K562 (cell line): ENCODE measurements around the gene RAD23B. TPM values are rescaled to one million over a fixed set of nuclear protein-coding genes. Genes with fewer than 3 reads are reported as not detected.

Experiments used
- ATAC-seq: fragments of 200-7000 bp; cut with Tn5 transposase; 3 replicates; pipeline ENCODE4 v1.9.1; 2020; ENCODE audit warnings: moderate library complexity
- BruUV-seq: library from RNA; stranded (reverse); fragments of 400-500 nt; replicated peaks from 2 replicates; lab custom pipeline; 2021; lab: Mats Ljungman, UMichigan
- CTCF ChIA-PET: fragments of 300-600 bp; formaldehyde crosslinking; extraction: SDS; loops from one replicate; lab custom pipeline; 2021; ENCODE audit warnings: low intra/inter-chr PET ratio; lab: Yijun Ruan, JAX
- POLR2A ChIA-PET: fragments of 300-600, 350-650 bp; sonication (Branson Sonifier 250); formaldehyde crosslinking; extraction: SDS; loops from one replicate; lab custom pipeline; 2021; ENCODE audit warnings: antibody characterized with exemption, inconsistent platforms; lab: Yijun Ruan, JAX
- DNase-seq, 4 experiments: peaks; one replicate each; pipeline versions ENCODE4 v3.0.0 to v3.0.0-alpha.2; 2011 to 2018; ENCODE audit warnings: low spot score in 3 of 4, mixed read lengths in 3 of 4; ENCODE audit errors: extremely low read depth in 1 of 4
- FAIRE-seq: peaks from 2 replicates; lab custom pipeline; 2011; peaks lifted over from hg19 to GRCh38; lab: Jason Lieb, UNC
- H2AFZ ChIP-seq: 2 replicates; pipeline ENCODE4 v1.6.0; 2011; ENCODE audit warnings: low read depth, low read length, control low read depth, inconsistent platforms
- H3K27ac ChIP-seq: fragments of 200-600 bp; 3 replicates; pipeline ENCODE4 v1.8.0; 2011; ENCODE audit warnings: low read depth, mild to moderate bottlenecking, control low read depth, inconsistent platforms, low read length, moderate library complexity, mixed read lengths; ENCODE audit errors: extremely low read depth
- H3K27me3 ChIP-seq, 2 experiments: fragments of 300-600 bp in 1 of 2; 2 replicates in 1 of 2; 3 replicates in 1 of 2; pipeline versions ENCODE4 v1.6.0 to v1.8.0; 2011; ENCODE audit warnings: inconsistent platforms in 2 of 2, low read length in 2 of 2, mild to moderate bottlenecking in 1 of 2, mixed read lengths in 1 of 2, moderate library complexity in 1 of 2; ENCODE audit not compliant: control insufficient read depth in 2 of 2, insufficient read depth in 2 of 2
- H3K36me3 ChIP-seq: fragments of 300-600 bp; 3 replicates; pipeline ENCODE4 v1.8.0; 2011; ENCODE audit warnings: mild to moderate bottlenecking, low read length, inconsistent platforms; ENCODE audit not compliant: control insufficient read depth, insufficient read depth
- H3K4me1 ChIP-seq, 2 experiments: fragments of 200-600 bp in 1 of 2; replicated peaks in 1 of 2; 2 replicates in 1 of 2; 3 replicates in 1 of 2; pipeline versions ENCODE4 v1.5.1 to v1.8.0; 2011; ENCODE audit warnings: inconsistent platforms in 2 of 2, low read length in 2 of 2, mild to moderate bottlenecking in 1 of 2, mixed read lengths in 1 of 2, moderate library complexity in 1 of 2; ENCODE audit not compliant: control insufficient read depth in 2 of 2, insufficient read depth in 2 of 2
- H3K4me2 ChIP-seq: 2 replicates; pipeline ENCODE4 v1.6.1; 2011; ENCODE audit warnings: low read length, control low read depth, inconsistent platforms, mixed read lengths; ENCODE audit not compliant: insufficient read depth
- H3K4me3 ChIP-seq: fragments of 200-600 bp; sonication (generic), shearing (Covaris generic); 2 replicates; pipeline ENCODE4 v1.5.1; 2016; ENCODE audit warnings: control low read depth, inconsistent platforms
- H3K79me2 ChIP-seq: fragments of 200-600 bp; 3 replicates; pipeline ENCODE4 v1.8.0; 2011; ENCODE audit warnings: low read length, inconsistent platforms; ENCODE audit not compliant: control insufficient read depth, insufficient read depth
- H3K9ac ChIP-seq, 2 experiments: 2 replicates each; pipeline versions ENCODE4 v1.6.0 to v1.6.1; 2011; ENCODE audit warnings: low read depth in 2 of 2, low read length in 2 of 2, control low read depth in 1 of 2, inconsistent platforms in 1 of 2, mild to moderate bottlenecking in 1 of 2, mixed read lengths in 1 of 2; ENCODE audit not compliant: insufficient read depth in 1 of 2
- H3K9me1 ChIP-seq: one replicate; pipeline ENCODE4 v1.6.0; 2011; ENCODE audit warnings: inconsistent platforms, mild to moderate bottlenecking, low read length, moderate library complexity; ENCODE audit not compliant: control insufficient read depth, insufficient read depth
- H3K9me3 ChIP-seq: replicated peaks from 2 replicates; pipeline ENCODE4 v1.5.1; 2011; ENCODE audit warnings: low read depth, low read length, inconsistent platforms; ENCODE audit not compliant: control insufficient read depth, insufficient read depth
- H4K20me1 ChIP-seq: replicated peaks from 2 replicates; pipeline ENCODE4 v1.6.1; 2011; ENCODE audit warnings: low read length, inconsistent platforms, mixed read lengths; ENCODE audit not compliant: control insufficient read depth, insufficient read depth
- CCNT2 ChIP-seq: IDR thresholded peaks from 2 replicates; pipeline ENCODE4 v1.6.1; 2011; ENCODE audit warnings: borderline replicate concordance, low read depth, mild to moderate bottlenecking, moderate library complexity, mixed read lengths, low read length; ENCODE audit not compliant: insufficient read length; ENCODE audit errors: extremely low read depth
- ERF ChIP-seq: fragments of 450-650 bp; formaldehyde crosslinking; IDR thresholded peaks from 2 replicates; pipeline ENCODE4 v1.4.0; 2020; ENCODE audit warnings: mild to moderate bottlenecking, mixed read lengths
- GABPB2 ChIP-seq: fragments of 250-450 bp; sonication (Bioruptor Pico); conservative IDR thresholded peaks from 2 replicates; pipeline ENCODE4 v1.5.1; 2021; ENCODE audit warnings: mild to moderate bottlenecking
- PTBP1 ChIP-seq: fragments of 200-400 bp; formaldehyde crosslinking; IDR thresholded peaks from 2 replicates; pipeline ENCODE4 v1.6.1; 2017; ENCODE audit warnings: low read depth, low read length
- SIX5 ChIP-seq, 2 experiments: IDR thresholded peaks; 2 replicates each; pipeline ENCODE4 v1.6.1; 2011; ENCODE audit warnings: low read length in 2 of 2, borderline replicate concordance in 1 of 2, low read depth in 1 of 2, mild to moderate bottlenecking in 1 of 2, moderate library complexity in 1 of 2; ENCODE audit not compliant: insufficient read depth in 1 of 2
- SOX6 ChIP-seq: fragments of 450-650 bp; IDR thresholded peaks from 2 replicates; pipeline ENCODE4 v1.6.1; 2014; ENCODE audit warnings: mild to moderate bottlenecking
- TCF7L2 ChIP-seq: fragments of 150-350 bp; IDR thresholded peaks from 2 replicates; pipeline ENCODE4 v1.6.1; 2016; ENCODE audit warnings: low read depth, mild to moderate bottlenecking, low read length, moderate library complexity
- ZNF431 ChIP-seq: sonication (generic); formaldehyde crosslinking; IDR thresholded peaks from 2 replicates; pipeline ENCODE4 v1.8.0; 2022; ENCODE audit warnings: mild to moderate bottlenecking, missing genetic modification reagents
- ZNF644 ChIP-seq: fragments of 200-800 bp; sonication (Bioruptor generic); IDR thresholded peaks from 2 replicates; pipeline ENCODE4 v1.6.1; 2016; ENCODE audit warnings: low read depth, missing genetic modification characterization, missing compliant biosample characterization
- WGBS: fragments of 100-300 bp; shearing (Covaris generic); methylation state at CpG from one replicate; pipeline ENCODE4 v1.1.6; 2016; ENCODE audit warnings: low coverage, mixed read lengths; ENCODE audit not compliant: insufficient coverage; ENCODE audit errors: missing lambda C conversion rate; 5-methylcytosine and 5-hydroxymethylcytosine counted together
- in situ Hi-C: fragments of 300-500 bp; cut with MboI; formaldehyde crosslinking; loops from 4 replicates; pipeline ENCODE4 v1.15.0; 2018; ENCODE audit warnings: inconsistent platforms, mixed read lengths
- intact Hi-C: fragments of 100-400 bp; cut with micrococcal nuclease; formaldehyde crosslinking; loops from 2 replicates; pipeline ENCODE4 v1.14.2; 2022
- polyA plus RNA-seq, 8 experiments: library from polyadenylated mRNA; depleted of rRNA in 4 of 8; stranded (reverse) in 5 of 8; unstranded in 3 of 8; fragments of >200 nt; fragmentation: Nextera tagmentation in 2 of 8; fragmentation: Illumina TruSeq in 1 of 8; extraction: Ambion mirVana in 2 of 8; extraction: Trizol in 1 of 8; gene quantifications; 2 replicates each; pipeline versions ENCODE4 v1.2.1 to v1.2.3, GENCODE V29; 2011 to 2014; ENCODE audit warnings: inconsistent platforms in 1 of 8, missing spikeins in 1 of 8
- total RNA-seq, 7 experiments: library from RNA; depleted of rRNA in 6 of 7; stranded (reverse); fragments of >200 nt in 6 of 7; fragmentation: Illumina TruSeq in 2 of 7; extraction: Trizol in 2 of 7; gene quantifications; 2 replicates each; pipeline versions ENCODE4 v1.2.1 to v1.2.3, GENCODE V29; 2011 to 2021; ENCODE audit warnings: low replicate concordance in 1 of 7
- TF ChIP-seq, protein P1 (sequence below): fragments of 450-650 bp; IDR thresholded peaks from 2 replicates; pipeline ENCODE4 v1.6.1; 2017; ENCODE audit warnings: antibody characterized with exemption

The RAD23B gene
- total and polyA plus RNA-seq, 9 of the 15 experiments (the other 6 are each of a cell fraction or from before 2014, with no cell fraction given) = 14.5 to 184 (median 114) TPM

- WGBS = 0% methylated on average over 1 of the region's 1 CpG
- no peak for TF ChIP-seq GABPB2 (CRISPR knock-in tag)
- no peak for TF ChIP-seq TCF7L2
- TF ChIP-seq ZNF644 (tag) = no peak
- TF ChIP-seq SOX6 = no peak
- no peak for TF ChIP-seq ZNF431 (CRISPR knock-in tag)
- TF ChIP-seq, protein P1, sequence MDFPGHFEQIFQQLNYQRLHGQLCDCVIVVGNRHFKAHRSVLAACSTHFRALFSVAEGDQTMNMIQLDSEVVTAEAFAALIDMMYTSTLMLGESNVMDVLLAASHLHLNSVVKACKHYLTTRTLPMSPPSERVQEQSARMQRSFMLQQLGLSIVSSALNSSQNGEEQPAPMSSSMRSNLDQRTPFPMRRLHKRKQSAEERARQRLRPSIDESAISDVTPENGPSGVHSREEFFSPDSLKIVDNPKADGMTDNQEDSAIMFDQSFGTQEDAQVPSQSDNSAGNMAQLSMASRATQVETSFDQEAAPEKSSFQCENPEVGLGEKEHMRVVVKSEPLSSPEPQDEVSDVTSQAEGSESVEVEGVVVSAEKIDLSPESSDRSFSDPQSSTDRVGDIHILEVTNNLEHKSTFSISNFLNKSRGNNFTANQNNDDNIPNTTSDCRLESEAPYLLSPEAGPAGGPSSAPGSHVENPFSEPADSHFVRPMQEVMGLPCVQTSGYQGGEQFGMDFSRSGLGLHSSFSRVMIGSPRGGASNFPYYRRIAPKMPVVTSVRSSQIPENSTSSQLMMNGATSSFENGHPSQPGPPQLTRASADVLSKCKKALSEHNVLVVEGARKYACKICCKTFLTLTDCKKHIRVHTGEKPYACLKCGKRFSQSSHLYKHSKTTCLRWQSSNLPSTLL = no peak
- TF ChIP-seq PTBP1 = no peak
- TF ChIP-seq SIX5 (IDR thresholded peaks at IDR 0.05; ENCODE audit: borderline replicate concordance in 1 of 2, insufficient read depth in 1 of 2, low read depth in 1 of 2, low read length in 2 of 2) = no peak
- no peak for TF ChIP-seq CCNT2
- no peak for TF ChIP-seq ERF (CRISPR knock-in tag)
- no TSS peak for BruUV-seq
- FAIRE-seq = no peak
- Histone ChIP-seq H3K27me3 (no peaks in the 10 kb centered on the region), H3K4me3 (no peak overlapping the region), H3K27ac (no peak overlapping the region), H3K79me2 (peaks cover 92% of the 10 kb centered on the region), H3K9me1 (no peaks in the 10 kb centered on the region), H4K20me1 (peaks cover 7% of the 10 kb centered on the region; the same call in 1 of the 2 replicates), H3K4me1 (no peaks in the 10 kb centered on the region), H3K4me2 (no peak overlapping the region), H3K9me3 (no peaks in the 10 kb centered on the region), H2AFZ (no peak overlapping the region), H3K9ac (no peak overlapping the region), H3K36me3 (peaks cover 91% of the 10 kb centered on the region)
- intact Hi-C loops = no loop called here
- ChIA-PET CTCF (no interaction called here), POLR2A (interaction anchor here (1.7 kb wide), 1 partner anchor 12 kb away, joined by 4 read pairs; no protein-coding TSS in a partner anchor)
- no peak for DNase-seq
- no peak for ATAC-seq
- in situ Hi-C loops = no loop called here
These were observed 25.4 kb downstream of the RAD23B start for GRCh38 chr9:107308461-107308860.
